ENCODE measurements around the gene NFKBIL1. TPM values are rescaled to one million over a fixed set of nuclear protein-coding genes. Genes with fewer than 3 reads are reported as not detected.
"Not testable (repeated sequence)": the region's sequence is repeated elsewhere in the genome, so short reads cannot be mapped to it uniquely, and the experiment has no call there.

Gene NFKBIL1
- total and polyA plus RNA-seq, 2 experiments from 2014 or later = 9.6 to 12.3 TPM

DNA sequence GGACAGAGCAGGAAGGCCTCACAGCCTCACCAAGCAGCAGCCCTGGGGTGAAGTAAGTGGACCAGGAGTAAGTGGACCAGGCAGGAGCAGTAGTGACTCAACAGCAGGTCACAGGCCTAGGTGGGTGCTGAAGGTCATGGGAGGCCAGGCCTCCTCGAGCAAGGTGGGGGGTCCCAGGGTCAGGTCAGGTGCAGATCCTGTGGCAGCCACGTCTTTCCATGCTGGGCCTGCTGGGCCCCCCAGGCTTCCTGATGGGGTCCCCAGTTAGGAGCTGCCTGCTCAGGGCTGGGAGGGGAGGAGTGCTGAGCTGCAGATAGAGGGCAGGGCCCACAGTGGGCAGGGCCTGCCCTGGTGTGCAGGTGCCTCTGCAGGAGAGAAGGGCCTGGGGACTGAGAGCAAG lies 38.4 kb upstream of the NFKBIL1 start:
- H3K27me3 ChIP-seq (ENCODE audit: insufficient read depth); H3K36me3 ChIP-seq (ENCODE audit: insufficient read depth); H3K27ac Mint-ChIP-seq; H3K4me2 ChIP-seq; H3K79me2 ChIP-seq (replicated peaks; ENCODE audit: insufficient read depth); H3K4me3 ChIP-seq; ATAC-seq; H3F3A ChIP-seq (replicated peaks; ENCODE audit: low read depth); DNase-seq (ENCODE audit: low spot score); H3K27me3 Mint-ChIP-seq (ENCODE audit: insufficient read depth, low read depth, poor library complexity); H3K4me1 Mint-ChIP-seq; H3K9me2 ChIP-seq (ENCODE audit: insufficient read depth); H3K9me3 Mint-ChIP-seq; H4K20me1 ChIP-seq (replicated peaks; ENCODE audit: insufficient read depth); H3K4me3 Mint-ChIP-seq; H3K4me1 ChIP-seq (ENCODE audit: insufficient read depth); H2AFZ ChIP-seq; H3K27ac ChIP-seq (ENCODE audit: low read depth): not testable (repeated sequence)
- peaks cover 41% of the 10 kb centered on the region for H3K36me3 Mint-ChIP-seq (ENCODE audit: low read depth)

DNA sequence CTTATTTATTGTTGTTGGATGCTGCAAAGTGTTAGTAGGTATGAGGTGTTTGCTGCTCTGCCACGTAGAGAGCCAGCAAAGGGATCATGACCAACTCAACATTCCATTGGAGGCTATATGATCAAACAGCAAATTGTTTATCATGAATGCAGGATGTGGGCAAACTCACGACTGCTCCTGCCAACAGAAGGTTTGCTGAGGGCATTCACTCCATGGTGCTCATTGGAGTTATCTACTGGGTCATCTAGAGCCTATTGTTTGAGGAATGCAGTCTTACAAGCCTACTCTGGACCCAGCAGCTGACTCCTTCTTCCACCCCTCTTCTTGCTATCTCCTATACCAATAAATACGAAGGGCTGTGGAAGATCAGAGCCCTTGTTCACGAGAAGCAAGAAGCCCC lies 37.4 kb upstream of the NFKBIL1 start:
- H3K36me3 Mint-ChIP-seq (ENCODE audit: low read depth) = peaks cover 41% of the 10 kb centered on the region
- TF ChIP-seq CREB1 (CRISPR knock-in tag; IDR thresholded peaks at IDR 0.05; ENCODE audit: low read depth) (no peak), NANOG (IDR thresholded peaks at IDR 0.05; ENCODE audit: borderline replicate concordance) (no peak), ZNF331 (CRISPR knock-in tag; IDR thresholded peaks at IDR 0.05; ENCODE audit: low read depth) (no peak), EZH2 (IDR thresholded peaks at IDR 0.05; ENCODE audit: low read depth, unreplicated experiment) (no peak), EZH2phosphoT487 (IDR thresholded peaks at IDR 0.05; ENCODE audit: unreplicated experiment) (no peak), ZNF114 (CRISPR knock-in tag; IDR thresholded peaks at IDR 0.05) (no peak), STAT1 (IDR thresholded peaks at IDR 0.05; ENCODE audit: unreplicated experiment) (no peak), POLR2AphosphoS5 (IDR thresholded peaks at IDR 0.05; ENCODE audit: low read depth) (no peak), JUNB (IDR thresholded peaks at IDR 0.05; ENCODE audit: unreplicated experiment) (no peak)
- TF ChIP-seq, protein P1, sequence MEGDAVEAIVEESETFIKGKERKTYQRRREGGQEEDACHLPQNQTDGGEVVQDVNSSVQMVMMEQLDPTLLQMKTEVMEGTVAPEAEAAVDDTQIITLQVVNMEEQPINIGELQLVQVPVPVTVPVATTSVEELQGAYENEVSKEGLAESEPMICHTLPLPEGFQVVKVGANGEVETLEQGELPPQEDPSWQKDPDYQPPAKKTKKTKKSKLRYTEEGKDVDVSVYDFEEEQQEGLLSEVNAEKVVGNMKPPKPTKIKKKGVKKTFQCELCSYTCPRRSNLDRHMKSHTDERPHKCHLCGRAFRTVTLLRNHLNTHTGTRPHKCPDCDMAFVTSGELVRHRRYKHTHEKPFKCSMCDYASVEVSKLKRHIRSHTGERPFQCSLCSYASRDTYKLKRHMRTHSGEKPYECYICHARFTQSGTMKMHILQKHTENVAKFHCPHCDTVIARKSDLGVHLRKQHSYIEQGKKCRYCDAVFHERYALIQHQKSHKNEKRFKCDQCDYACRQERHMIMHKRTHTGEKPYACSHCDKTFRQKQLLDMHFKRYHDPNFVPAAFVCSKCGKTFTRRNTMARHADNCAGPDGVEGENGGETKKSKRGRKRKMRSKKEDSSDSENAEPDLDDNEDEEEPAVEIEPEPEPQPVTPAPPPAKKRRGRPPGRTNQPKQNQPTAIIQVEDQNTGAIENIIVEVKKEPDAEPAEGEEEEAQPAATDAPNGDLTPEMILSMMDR (conservative IDR thresholded peaks at IDR 0.05; ENCODE audit: low read depth in 2 of 2) = no peak
- TF ChIP-seq, protein P2, sequence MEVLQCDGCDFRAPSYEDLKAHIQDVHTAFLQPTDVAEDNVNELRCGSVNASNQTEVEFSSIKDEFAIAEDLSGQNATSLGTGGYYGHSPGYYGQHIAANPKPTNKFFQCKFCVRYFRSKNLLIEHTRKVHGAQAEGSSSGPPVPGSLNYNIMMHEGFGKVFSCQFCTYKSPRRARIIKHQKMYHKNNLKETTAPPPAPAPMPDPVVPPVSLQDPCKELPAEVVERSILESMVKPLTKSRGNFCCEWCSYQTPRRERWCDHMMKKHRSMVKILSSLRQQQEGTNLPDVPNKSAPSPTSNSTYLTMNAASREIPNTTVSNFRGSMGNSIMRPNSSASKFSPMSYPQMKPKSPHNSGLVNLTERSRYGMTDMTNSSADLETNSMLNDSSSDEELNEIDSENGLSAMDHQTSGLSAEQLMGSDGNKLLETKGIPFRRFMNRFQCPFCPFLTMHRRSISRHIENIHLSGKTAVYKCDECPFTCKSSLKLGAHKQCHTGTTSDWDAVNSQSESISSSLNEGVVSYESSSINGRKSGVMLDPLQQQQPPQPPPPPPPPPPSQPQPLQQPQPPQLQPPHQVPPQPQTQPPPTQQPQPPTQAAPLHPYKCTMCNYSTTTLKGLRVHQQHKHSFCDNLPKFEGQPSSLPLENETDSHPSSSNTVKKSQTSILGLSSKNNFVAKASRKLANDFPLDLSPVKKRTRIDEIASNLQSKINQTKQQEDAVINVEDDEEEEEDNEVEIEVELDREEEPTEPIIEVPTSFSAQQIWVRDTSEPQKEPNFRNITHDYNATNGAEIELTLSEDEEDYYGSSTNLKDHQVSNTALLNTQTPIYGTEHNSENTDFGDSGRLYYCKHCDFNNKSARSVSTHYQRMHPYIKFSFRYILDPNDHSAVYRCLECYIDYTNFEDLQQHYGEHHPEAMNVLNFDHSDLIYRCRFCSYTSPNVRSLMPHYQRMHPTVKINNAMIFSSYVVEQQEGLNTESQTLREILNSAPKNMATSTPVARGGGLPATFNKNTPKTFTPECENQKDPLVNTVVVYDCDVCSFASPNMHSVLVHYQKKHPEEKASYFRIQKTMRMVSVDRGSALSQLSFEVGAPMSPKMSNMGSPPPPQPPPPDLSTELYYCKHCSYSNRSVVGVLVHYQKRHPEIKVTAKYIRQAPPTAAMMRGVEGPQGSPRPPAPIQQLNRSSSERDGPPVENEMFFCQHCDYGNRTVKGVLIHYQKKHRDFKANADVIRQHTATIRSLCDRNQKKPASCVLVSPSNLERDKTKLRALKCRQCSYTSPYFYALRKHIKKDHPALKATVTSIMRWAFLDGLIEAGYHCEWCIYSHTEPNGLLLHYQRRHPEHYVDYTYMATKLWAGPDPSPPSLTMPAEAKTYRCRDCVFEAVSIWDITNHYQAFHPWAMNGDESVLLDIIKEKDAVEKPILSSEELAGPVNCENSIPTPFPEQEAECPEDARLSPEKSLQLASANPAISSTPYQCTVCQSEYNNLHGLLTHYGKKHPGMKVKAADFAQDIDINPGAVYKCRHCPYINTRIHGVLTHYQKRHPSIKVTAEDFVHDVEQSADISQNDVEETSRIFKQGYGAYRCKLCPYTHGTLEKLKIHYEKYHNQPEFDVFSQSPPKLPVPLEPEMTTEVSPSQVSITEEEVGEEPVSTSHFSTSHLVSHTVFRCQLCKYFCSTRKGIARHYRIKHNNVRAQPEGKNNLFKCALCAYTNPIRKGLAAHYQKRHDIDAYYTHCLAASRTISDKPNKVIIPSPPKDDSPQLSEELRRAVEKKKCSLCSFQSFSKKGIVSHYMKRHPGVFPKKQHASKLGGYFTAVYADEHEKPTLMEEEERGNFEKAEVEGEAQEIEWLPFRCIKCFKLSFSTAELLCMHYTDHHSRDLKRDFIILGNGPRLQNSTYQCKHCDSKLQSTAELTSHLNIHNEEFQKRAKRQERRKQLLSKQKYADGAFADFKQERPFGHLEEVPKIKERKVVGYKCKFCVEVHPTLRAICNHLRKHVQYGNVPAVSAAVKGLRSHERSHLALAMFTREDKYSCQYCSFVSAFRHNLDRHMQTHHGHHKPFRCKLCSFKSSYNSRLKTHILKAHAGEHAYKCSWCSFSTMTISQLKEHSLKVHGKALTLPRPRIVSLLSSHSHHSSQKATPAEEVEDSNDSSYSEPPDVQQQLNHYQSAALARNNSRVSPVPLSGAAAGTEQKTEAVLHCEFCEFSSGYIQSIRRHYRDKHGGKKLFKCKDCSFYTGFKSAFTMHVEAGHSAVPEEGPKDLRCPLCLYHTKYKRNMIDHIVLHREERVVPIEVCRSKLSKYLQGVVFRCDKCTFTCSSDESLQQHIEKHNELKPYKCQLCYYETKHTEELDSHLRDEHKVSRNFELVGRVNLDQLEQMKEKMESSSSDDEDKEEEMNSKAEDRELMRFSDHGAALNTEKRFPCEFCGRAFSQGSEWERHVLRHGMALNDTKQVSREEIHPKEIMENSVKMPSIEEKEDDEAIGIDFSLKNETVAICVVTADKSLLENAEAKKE (CRISPR knock-in tag; IDR thresholded peaks at IDR 0.05) = no peak
- TF ChIP-seq, protein P3, sequence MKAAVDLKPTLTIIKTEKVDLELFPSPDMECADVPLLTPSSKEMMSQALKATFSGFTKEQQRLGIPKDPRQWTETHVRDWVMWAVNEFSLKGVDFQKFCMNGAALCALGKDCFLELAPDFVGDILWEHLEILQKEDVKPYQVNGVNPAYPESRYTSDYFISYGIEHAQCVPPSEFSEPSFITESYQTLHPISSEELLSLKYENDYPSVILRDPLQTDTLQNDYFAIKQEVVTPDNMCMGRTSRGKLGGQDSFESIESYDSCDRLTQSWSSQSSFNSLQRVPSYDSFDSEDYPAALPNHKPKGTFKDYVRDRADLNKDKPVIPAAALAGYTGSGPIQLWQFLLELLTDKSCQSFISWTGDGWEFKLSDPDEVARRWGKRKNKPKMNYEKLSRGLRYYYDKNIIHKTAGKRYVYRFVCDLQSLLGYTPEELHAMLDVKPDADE (IDR thresholded peaks at IDR 0.05) = no peak

More for the DNA sequence above, 37.4 kb upstream of the NFKBIL1 start:
- Mint-ChIP-seq H3K4me3 (no peak overlapping the region), H3K27ac (no peak overlapping the region), H3K4me1 (peaks cover 5% of the 10 kb centered on the region; the same call in 2 of the 3 replicates), H3K9me3 (no peaks in the 10 kb centered on the region; the same call in 1 of the 3 replicates), H3K27me3 (ENCODE audit: insufficient read depth, low read depth, poor library complexity) (peaks cover 6% of the 10 kb centered on the region)
- Histone ChIP-seq H2AFZ (no peak overlapping the region), H3K27me3 (ENCODE audit: insufficient read depth) (no peaks in the 10 kb centered on the region), H3K36me3 (ENCODE audit: insufficient read depth) (no peaks in the 10 kb centered on the region), H3K79me2 (replicated peaks; ENCODE audit: insufficient read depth) (no peaks in the 10 kb centered on the region), H3K9me2 (ENCODE audit: insufficient read depth) (no peaks in the 10 kb centered on the region), H3K27ac (ENCODE audit: low read depth) (no peak overlapping the region), H4K20me1 (replicated peaks; ENCODE audit: insufficient read depth) (peaks cover 2% of the 10 kb centered on the region; the same call in 1 of the 2 replicates), H3K4me2 (no peak overlapping the region), H3F3A (replicated peaks; ENCODE audit: low read depth) (no peaks in the 10 kb centered on the region), H3K4me1 (ENCODE audit: insufficient read depth) (no peaks in the 10 kb centered on the region), H3K4me3 (no peak overlapping the region)
- DNase-seq (ENCODE audit: low spot score) (no peak), ATAC-seq (no peak)
